A549 (cell line): ENCODE measurements around the gene KSR1. TPM values are rescaled to one million over a fixed set of nuclear protein-coding genes. Genes with fewer than 3 reads are reported as not detected.

Experiments
- ATAC-seq, 2 experiments: fragments of 200-7000 bp in 1 of 2; fragments of >200 bp in 1 of 2; cut with Nextera tagmentation in 1 of 2; cut with Tn5 transposase in 1 of 2; 3 replicates each; pipeline versions ENCODE4 v1.8.0 to v1.9.1; 2018 to 2020; ENCODE audit warnings: mild to moderate bottlenecking in 1 of 2, moderate library complexity in 1 of 2
- CTCF ChIA-PET: fragments of 300-600 bp; sonication (Branson Sonifier 250); formaldehyde crosslinking; extraction: SDS; loops from one replicate; lab custom pipeline; 2021; ENCODE audit warnings: antibody characterized with exemption, inconsistent platforms; lab: Yijun Ruan, JAX
- POLR2A ChIA-PET: fragments of 350-600 bp; formaldehyde crosslinking; extraction: SDS; loops from one replicate; lab custom pipeline; 2021; ENCODE audit warnings: antibody characterized with exemption, inconsistent platforms; lab: Yijun Ruan, JAX
- DNase-seq, 2 experiments: peaks; one replicate each; pipeline versions ENCODE4 v3.0.0 to v3.0.0-alpha.2; 2011 to 2016; ENCODE audit warnings: low read depth in 1 of 2, low spot score in 1 of 2
- FAIRE-seq: peaks from 2 replicates; lab custom pipeline; 2011; peaks lifted over from hg19 to GRCh38; lab: Jason Lieb, UNC
- H3K27ac ChIP-seq, 2 experiments: fragments of >200 bp; sonication (Bioruptor Twin); formaldehyde crosslinking; 3 replicates each; pipeline ENCODE4 v1.5.1; 2016 to 2017
- H3K4me1 ChIP-seq: fragments of >200 bp; sonication (Bioruptor Twin); formaldehyde crosslinking; 3 replicates; pipeline ENCODE4 v1.6.1; 2016
- H3K4me2 ChIP-seq: fragments of >200 bp; sonication (Bioruptor Twin); formaldehyde crosslinking; 3 replicates; pipeline ENCODE4 v1.6.1; 2016
- H3K4me3 ChIP-seq: fragments of >200 bp; sonication (Bioruptor Twin); formaldehyde crosslinking; 3 replicates; pipeline ENCODE4 v1.5.1; 2016
- H3K9me3 ChIP-seq: fragments of >200 bp; sonication (Bioruptor Twin); formaldehyde crosslinking; 3 replicates; pipeline ENCODE4 v1.6.1; 2016
- BHLHE40 ChIP-seq: IDR thresholded peaks from 2 replicates; pipeline ENCODE4 v1.6.1; 2012; ENCODE audit warnings: low read depth, low read length, inconsistent platforms
- CBX2 ChIP-seq: fragments of 200-600 bp; sonication (generic); IDR thresholded peaks from 2 replicates; pipeline ENCODE4 v1.6.1; 2016; ENCODE audit warnings: low read depth, mild to moderate bottlenecking, borderline replicate concordance
- CEBPB ChIP-seq, 2 experiments: fragments of >200 bp in 1 of 2; sonication (Bioruptor Twin) in 1 of 2; formaldehyde crosslinking in 1 of 2; IDR thresholded peaks; 2 replicates each; pipeline ENCODE4 v1.6.1; 2012 to 2016
- CHD4 ChIP-seq: fragments of 200-600 bp; sonication (generic); IDR thresholded peaks from 2 replicates; pipeline ENCODE4 v1.6.1; 2016; ENCODE audit warnings: antibody characterized with exemption, mild to moderate bottlenecking, borderline replicate concordance
- EHMT2 ChIP-seq: fragments of 200-600 bp; sonication (generic); IDR thresholded peaks from 2 replicates; pipeline ENCODE4 v1.6.1; 2016; ENCODE audit warnings: antibody characterized with exemption, low read depth, mild to moderate bottlenecking, moderate library complexity
- FOSB ChIP-seq: fragments of 250-450 bp; sonication (Bioruptor Pico); IDR thresholded peaks from 2 replicates; pipeline ENCODE4 v1.5.0; 2020; ENCODE audit warnings: mild to moderate bottlenecking, moderate library complexity
- FOSL2 ChIP-seq, 2 experiments: fragments of 450-650 bp in 1 of 2; fragments of >200 bp in 1 of 2; sonication (Bioruptor Twin) in 1 of 2; formaldehyde crosslinking; IDR thresholded peaks; 2 replicates each; pipeline versions ENCODE4 v1.5.0 to v1.6.1; 2016 to 2020; ENCODE audit warnings: mild to moderate bottlenecking in 1 of 2, moderate library complexity in 1 of 2
- GATA3 ChIP-seq: IDR thresholded peaks from 2 replicates; pipeline ENCODE4 v1.6.1; 2012; ENCODE audit warnings: borderline replicate concordance
- HDAC2 ChIP-seq: fragments of 200-600 bp; sonication (generic); IDR thresholded peaks from 2 replicates; pipeline ENCODE4 v1.6.1; 2016
- HEYL ChIP-seq: fragments of 250-450 bp; sonication (Bioruptor Pico); IDR thresholded peaks from 2 replicates; pipeline ENCODE4 v1.8.0; 2021; ENCODE audit warnings: mild to moderate bottlenecking, moderate library complexity
- HOXA7 ChIP-seq: fragments of 250-450 bp; sonication (Bioruptor Pico); IDR thresholded peaks from 2 replicates; pipeline ENCODE4 v1.5.0; 2020; ENCODE audit warnings: mild to moderate bottlenecking, moderate library complexity
- HOXB5 ChIP-seq: fragments of 250-450 bp; sonication (Bioruptor Pico); IDR thresholded peaks from 2 replicates; pipeline ENCODE4 v1.5.0; 2020; ENCODE audit warnings: mild to moderate bottlenecking, moderate library complexity
- JUN ChIP-seq, 2 experiments: fragments of >200 bp; sonication (Bioruptor Twin); formaldehyde crosslinking; IDR thresholded peaks; 2 replicates in 1 of 2; 3 replicates in 1 of 2; pipeline ENCODE4 v1.6.1; 2016 to 2017
- KDM5A ChIP-seq: fragments of 200-600 bp; sonication (generic); IDR thresholded peaks from 2 replicates; pipeline ENCODE4 v1.6.1; 2016; ENCODE audit warnings: antibody characterized with exemption, mild to moderate bottlenecking
- MAFK ChIP-seq: fragments of 450-650 bp; IDR thresholded peaks from 2 replicates; pipeline ENCODE4 v1.6.1; 2014; ENCODE audit not compliant: partially characterized antibody
- MYC ChIP-seq: IDR thresholded peaks from 2 replicates; pipeline ENCODE4 v1.6.1; 2012; ENCODE audit warnings: mild to moderate bottlenecking, inconsistent platforms, low read length, improper control_type of control experiment, borderline replicate concordance
- PHF8 ChIP-seq: fragments of 200-600 bp; sonication (generic); IDR thresholded peaks from 2 replicates; pipeline ENCODE4 v1.6.1; 2016; ENCODE audit warnings: low read depth, mild to moderate bottlenecking, antibody characterized with exemption, moderate library complexity, borderline replicate concordance
- POLR2A ChIP-seq: IDR thresholded peaks from 2 replicates; pipeline ENCODE4 v1.6.1; 2012; ENCODE audit warnings: mild to moderate bottlenecking, low read length
- RAD21 ChIP-seq, 2 experiments: fragments of >200 bp in 1 of 2; sonication (Bioruptor Twin) in 1 of 2; formaldehyde crosslinking in 1 of 2; IDR thresholded peaks in 1 of 2; conservative IDR thresholded peaks in 1 of 2; 2 replicates in 1 of 2; 3 replicates in 1 of 2; pipeline ENCODE4 v1.6.1; 2012 to 2018; ENCODE audit warnings: inconsistent platforms in 1 of 2
- RCOR1 ChIP-seq: fragments of 150-350 bp; IDR thresholded peaks from 2 replicates; pipeline ENCODE4 v1.6.1; 2014; ENCODE audit warnings: antibody characterized with exemption, low read length, low read depth
- RFX5 ChIP-seq: fragments of 450-650 bp; IDR thresholded peaks from 2 replicates; pipeline ENCODE4 v1.7.1; 2014; ENCODE audit warnings: antibody characterized with exemption, mild to moderate bottlenecking, moderate library complexity
- TFCP2L1 ChIP-seq: fragments of 250-450 bp; sonication (Bioruptor Pico); IDR thresholded peaks from 2 replicates; pipeline ENCODE4 v1.5.0; 2021; ENCODE audit warnings: mild to moderate bottlenecking
- ZC3H11A ChIP-seq: fragments of 450-650 bp; IDR thresholded peaks from 2 replicates; pipeline ENCODE4 v1.6.1; 2014; ENCODE audit warnings: antibody characterized with exemption, mild to moderate bottlenecking
- ZSCAN20 ChIP-seq: fragments of 250-450 bp; sonication (Bioruptor Pico); IDR thresholded peaks from 2 replicates; pipeline ENCODE4 v1.8.0; 2022; ENCODE audit warnings: mild to moderate bottlenecking, moderate library complexity
- WGBS: methylation state at CpG from one replicate; pipeline ENCODE4 v1.1.6; 2017; ENCODE audit errors: missing lambda C conversion rate; 5-methylcytosine and 5-hydroxymethylcytosine counted together
- polyA plus RNA-seq, 4 experiments: library from polyadenylated mRNA; depleted of rRNA in 3 of 4; stranded (reverse); fragments of >200 nt; fragmentation: RNase III in 1 of 4; extraction: RNeasy Plus Mini Kit Qiagen cat#74134 plus additional on column Dnase treatment in 1 of 4; gene quantifications; 2 replicates in 3 of 4; 3 replicates in 1 of 4; pipeline ENCODE4 v1.2.3, GENCODE V29; 2011 to 2017
- TF ChIP-seq, protein P1 (sequence below): IDR thresholded peaks from 2 replicates; pipeline ENCODE4 v1.6.1; 2012
- TF ChIP-seq, protein P2 (sequence below): fragments of 200-600 bp; sonication (generic); IDR thresholded peaks from 2 replicates; pipeline ENCODE4 v1.6.1; 2016; ENCODE audit warnings: antibody characterized with exemption, mild to moderate bottlenecking, moderate library complexity
- TF ChIP-seq, protein P3 (sequence below): fragments of >200 bp; sonication (Bioruptor Twin); formaldehyde crosslinking; IDR thresholded peaks from 3 replicates; pipeline ENCODE4 v1.6.1; 2016
- TF ChIP-seq, protein P4 (sequence below): fragments of 250-450 bp; sonication (Bioruptor Pico); IDR thresholded peaks from 2 replicates; pipeline ENCODE4 v1.5.0; 2020; ENCODE audit warnings: low read depth, mild to moderate bottlenecking, moderate library complexity

KSR1 gene
- polyA plus RNA-seq, 2 of the 4 experiments (the other 2 are of a cell fraction): 13.3 to 14.6 TPM

DNA sequence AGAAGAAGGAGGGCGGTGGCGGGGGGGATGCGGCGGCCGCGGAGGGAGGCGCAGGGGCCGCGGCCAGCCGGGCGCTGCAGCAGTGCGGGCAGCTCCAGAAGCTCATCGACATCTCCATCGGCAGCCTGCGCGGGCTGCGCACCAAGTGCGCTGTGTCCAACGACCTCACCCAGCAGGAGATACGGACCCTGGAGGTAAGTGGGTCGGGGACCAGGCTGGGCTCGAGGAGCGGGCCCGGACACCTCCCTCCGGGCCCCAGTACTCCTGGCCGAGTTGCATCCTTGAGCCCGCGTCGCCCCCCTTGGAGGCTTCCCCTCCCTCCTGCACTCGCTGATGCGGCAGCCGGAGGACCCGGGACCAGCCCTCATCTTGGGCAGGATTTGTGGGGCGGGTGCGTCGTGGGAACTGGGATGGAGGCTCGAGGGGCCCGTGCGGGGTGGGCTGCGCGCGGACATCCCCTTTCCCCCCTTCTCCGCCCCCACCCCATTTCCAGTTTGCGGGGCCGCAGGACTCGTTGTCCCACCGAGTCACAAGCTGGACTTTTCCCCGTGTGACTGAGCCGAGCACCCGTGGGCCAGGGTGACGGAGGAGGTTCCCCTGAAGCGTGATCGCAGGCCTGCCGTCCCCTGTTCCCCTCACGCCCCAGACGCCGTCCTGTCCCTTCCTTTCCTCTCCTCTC is 572 bp downstream of the KSR1 start (continued):
- TF ChIP-seq, protein P1, sequence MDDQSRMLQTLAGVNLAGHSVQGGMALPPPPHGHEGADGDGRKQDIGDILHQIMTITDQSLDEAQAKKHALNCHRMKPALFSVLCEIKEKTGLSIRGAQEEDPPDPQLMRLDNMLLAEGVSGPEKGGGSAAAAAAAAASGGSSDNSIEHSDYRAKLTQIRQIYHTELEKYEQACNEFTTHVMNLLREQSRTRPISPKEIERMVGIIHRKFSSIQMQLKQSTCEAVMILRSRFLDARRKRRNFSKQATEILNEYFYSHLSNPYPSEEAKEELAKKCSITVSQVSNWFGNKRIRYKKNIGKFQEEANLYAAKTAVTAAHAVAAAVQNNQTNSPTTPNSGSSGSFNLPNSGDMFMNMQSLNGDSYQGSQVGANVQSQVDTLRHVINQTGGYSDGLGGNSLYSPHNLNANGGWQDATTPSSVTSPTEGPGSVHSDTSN: no peak
- TF ChIP-seq POLR2A (no peak), JUN (IDR thresholded peaks at IDR 0.05) (no peak), KDM5A (no peak), PHF8 (no peak; the same call in 1 of the 2 replicates), HOXA7 (CRISPR knock-in tag) (no peak), ZC3H11A (no peak), MYC (no peak), RCOR1 (no peak), FOSB (no peak)

DNA sequence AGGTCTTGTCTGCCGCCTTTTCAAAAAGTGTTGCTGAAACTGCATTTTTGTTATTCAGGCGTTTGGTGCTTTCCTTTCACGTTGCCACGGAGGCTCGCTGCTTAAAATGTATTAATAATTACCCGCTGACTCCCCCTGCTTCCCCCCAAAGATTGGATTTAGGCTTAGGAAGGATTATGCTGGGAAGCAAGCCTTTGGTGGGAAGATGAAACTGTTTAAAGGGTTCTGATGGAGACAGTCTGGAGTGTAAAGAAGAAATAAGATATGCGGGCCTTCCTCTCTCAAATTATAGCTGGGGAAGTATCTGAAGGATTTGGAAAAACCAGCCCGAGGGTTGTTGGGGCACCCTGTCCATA is 1.1 kb downstream of the KSR1 start:
- DNase-seq: no peak
- TF ChIP-seq MAFK (peak; percentile 36), HOXB5 (CRISPR knock-in tag) (no peak), FOSB (no peak), TFCP2L1 (no peak), CBX2 (no peak), KDM5A (no peak), HOXA7 (CRISPR knock-in tag) (no peak), FOSL2 (IDR thresholded peaks at IDR 0.05) (no peak), FOSL2 (CRISPR knock-in tag; IDR thresholded peaks at IDR 0.05) (no peak), RFX5 (no peak)
- peak overlapping the region; percentile 96 for H3K4me2 ChIP-seq
- 38% methylated on average over 8 of the region's 8 CpGs for WGBS
- no peak for FAIRE-seq
- H3K27ac ChIP-seq: peak overlapping the region; percentile 86 to 95
- no peaks in the 10 kb centered on the region for H3K9me3 ChIP-seq
- ATAC-seq: no peak
- H3K4me3 ChIP-seq: peak overlapping the region; percentile 73
- CTCF ChIA-PET: interaction anchor here (0.7 to 8.7 kb wide), 14 partner anchors 9 to 152 kb away, joined by 3 to 141 read pairs (median 7); no protein-coding TSS in a partner anchor
- H3K4me1 ChIP-seq: peaks cover 41% of the 10 kb centered on the region
- POLR2A ChIA-PET: no interaction called here

DNA sequence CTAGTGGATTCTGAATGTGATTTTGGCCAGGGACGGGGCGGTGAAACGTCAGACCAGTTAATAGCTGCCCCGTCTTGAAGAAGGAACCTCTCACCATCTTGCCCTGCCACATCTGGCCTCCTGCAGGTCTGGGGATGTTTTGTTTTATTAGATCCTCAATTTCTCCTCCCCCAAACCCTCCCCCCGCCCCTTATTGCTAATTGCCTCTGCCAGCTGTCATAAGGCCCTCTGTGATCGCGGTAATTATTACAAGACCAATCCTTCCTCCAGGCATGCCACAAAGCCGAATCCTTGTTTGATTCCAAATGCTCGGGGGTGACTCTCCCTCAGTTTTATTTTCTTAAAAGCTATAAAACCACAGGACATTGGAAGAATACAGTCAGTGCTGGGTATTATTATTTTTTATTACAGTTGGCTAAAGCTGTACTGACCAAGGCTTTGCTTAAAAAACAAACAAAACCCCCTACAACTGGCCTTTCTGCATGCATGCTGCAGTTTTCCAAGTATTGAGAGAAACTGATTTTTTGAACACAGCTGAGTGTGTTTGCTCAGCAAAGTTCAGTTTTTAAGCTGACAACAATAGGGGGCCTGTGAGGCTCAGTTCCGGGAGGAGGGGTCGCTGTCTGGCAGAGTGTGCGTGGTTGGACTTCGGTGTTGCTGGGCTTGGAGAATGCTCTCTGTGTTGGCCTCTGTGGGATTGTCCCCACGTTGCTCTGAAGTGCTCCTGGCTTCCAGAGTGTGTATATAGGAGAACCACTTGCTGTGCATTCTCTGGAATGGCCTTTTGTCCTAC is 1.7 kb downstream of the KSR1 start:
- Histone ChIP-seq H3K4me2 (peak overlapping the region; percentile 96), H3K4me1 (peaks cover 44% of the 10 kb centered on the region), H3K4me3 (peak overlapping the region; percentile 73), H3K27ac (peak overlapping the region; percentile 86 to 95; a peak in 5 of 6 replicates), H3K9me3 (no peaks in the 10 kb centered on the region)
- FAIRE-seq: no peak
- ATAC-seq: no peak
- DNase-seq: peak in 1 of 2 experiments; percentile 44
- 84% methylated on average over 13 of the region's 14 CpGs for WGBS
- CTCF ChIA-PET: interaction anchor here (0.6 to 8.7 kb wide), 16 partner anchors 16 to 221 kb away, joined by 3 to 141 read pairs (median 4); no protein-coding TSS in a partner anchor
- POLR2A ChIA-PET: no interaction called here
- TF ChIP-seq, protein P2, sequence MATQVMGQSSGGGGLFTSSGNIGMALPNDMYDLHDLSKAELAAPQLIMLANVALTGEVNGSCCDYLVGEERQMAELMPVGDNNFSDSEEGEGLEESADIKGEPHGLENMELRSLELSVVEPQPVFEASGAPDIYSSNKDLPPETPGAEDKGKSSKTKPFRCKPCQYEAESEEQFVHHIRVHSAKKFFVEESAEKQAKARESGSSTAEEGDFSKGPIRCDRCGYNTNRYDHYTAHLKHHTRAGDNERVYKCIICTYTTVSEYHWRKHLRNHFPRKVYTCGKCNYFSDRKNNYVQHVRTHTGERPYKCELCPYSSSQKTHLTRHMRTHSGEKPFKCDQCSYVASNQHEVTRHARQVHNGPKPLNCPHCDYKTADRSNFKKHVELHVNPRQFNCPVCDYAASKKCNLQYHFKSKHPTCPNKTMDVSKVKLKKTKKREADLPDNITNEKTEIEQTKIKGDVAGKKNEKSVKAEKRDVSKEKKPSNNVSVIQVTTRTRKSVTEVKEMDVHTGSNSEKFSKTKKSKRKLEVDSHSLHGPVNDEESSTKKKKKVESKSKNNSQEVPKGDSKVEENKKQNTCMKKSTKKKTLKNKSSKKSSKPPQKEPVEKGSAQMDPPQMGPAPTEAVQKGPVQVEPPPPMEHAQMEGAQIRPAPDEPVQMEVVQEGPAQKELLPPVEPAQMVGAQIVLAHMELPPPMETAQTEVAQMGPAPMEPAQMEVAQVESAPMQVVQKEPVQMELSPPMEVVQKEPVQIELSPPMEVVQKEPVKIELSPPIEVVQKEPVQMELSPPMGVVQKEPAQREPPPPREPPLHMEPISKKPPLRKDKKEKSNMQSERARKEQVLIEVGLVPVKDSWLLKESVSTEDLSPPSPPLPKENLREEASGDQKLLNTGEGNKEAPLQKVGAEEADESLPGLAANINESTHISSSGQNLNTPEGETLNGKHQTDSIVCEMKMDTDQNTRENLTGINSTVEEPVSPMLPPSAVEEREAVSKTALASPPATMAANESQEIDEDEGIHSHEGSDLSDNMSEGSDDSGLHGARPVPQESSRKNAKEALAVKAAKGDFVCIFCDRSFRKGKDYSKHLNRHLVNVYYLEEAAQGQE: no peak
- TF ChIP-seq CEBPB (IDR thresholded peaks at IDR 0.05) (no peak), CHD4 (no peak), ZC3H11A (no peak), RAD21 (conservative IDR thresholded peaks at IDR 0.05 in 1 of 2, IDR thresholded peaks at IDR 0.05 in 1 of 2) (no peak), HDAC2 (no peak), ZSCAN20 (CRISPR knock-in tag) (no peak), HEYL (CRISPR knock-in tag) (no peak), FOSL2 (IDR thresholded peaks at IDR 0.05) (no peak), FOSL2 (CRISPR knock-in tag; IDR thresholded peaks at IDR 0.05) (no peak), FOSB (no peak), PHF8 (no peak), BHLHE40 (no peak), GATA3 (no peak), EHMT2 (no peak)
- TF ChIP-seq, protein P3, sequence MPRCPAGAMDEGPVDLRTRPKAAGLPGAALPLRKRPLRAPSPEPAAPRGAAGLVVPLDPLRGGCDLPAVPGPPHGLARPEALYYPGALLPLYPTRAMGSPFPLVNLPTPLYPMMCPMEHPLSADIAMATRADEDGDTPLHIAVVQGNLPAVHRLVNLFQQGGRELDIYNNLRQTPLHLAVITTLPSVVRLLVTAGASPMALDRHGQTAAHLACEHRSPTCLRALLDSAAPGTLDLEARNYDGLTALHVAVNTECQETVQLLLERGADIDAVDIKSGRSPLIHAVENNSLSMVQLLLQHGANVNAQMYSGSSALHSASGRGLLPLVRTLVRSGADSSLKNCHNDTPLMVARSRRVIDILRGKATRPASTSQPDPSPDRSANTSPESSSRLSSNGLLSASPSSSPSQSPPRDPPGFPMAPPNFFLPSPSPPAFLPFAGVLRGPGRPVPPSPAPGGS: no peak
- TF ChIP-seq, protein P4, sequence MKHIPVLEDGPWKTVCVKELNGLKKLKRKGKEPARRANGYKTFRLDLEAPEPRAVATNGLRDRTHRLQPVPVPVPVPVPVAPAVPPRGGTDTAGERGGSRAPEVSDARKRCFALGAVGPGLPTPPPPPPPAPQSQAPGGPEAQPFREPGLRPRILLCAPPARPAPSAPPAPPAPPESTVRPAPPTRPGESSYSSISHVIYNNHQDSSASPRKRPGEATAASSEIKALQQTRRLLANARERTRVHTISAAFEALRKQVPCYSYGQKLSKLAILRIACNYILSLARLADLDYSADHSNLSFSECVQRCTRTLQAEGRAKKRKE (CRISPR knock-in tag): no peak
